COR-L47 (cell line): Measurements from ENCODE around the gene GRK1.

Experiments used
- DNase-seq: peaks from one replicate; lab custom pipeline; 2025; lab: John Stamatoyannopoulos, UW

Gene GRK1

GRCh38 chr13:113650275-113650674 lies 16.7 kb upstream of the GRK1 start:
- no peak for DNase-seq

- no peak for DNase-seq
Measured at GRCh38 chr13:113650731-113651148, 16.3 kb upstream of the GRK1 start.

GRCh38 chr13:113651511-113652403 lies 15.3 kb upstream of the GRK1 start:
- no peak for DNase-seq

- no peak for DNase-seq
Measured at GRCh38 chr13:113652404-113653263, 14.4 kb upstream of the GRK1 start.

GRCh38 chr13:113653264-113654174 lies 13.5 kb upstream of the GRK1 start:
- peak; percentile 93 for DNase-seq

GRCh38 chr13:113654175-113654560 lies 12.9 kb upstream of the GRK1 start:
- DNase-seq: peak; percentile 55

GRCh38 chr13:113654591-113655345 lies 12.3 kb upstream of the GRK1 start:
- no peak for DNase-seq

GRCh38 chr13:113655346-113656002 lies 11.5 kb upstream of the GRK1 start:
- DNase-seq: no peak

- DNase-seq: no peak
Measured at GRCh38 chr13:113656003-113656588, 10.9 kb upstream of the GRK1 start.

GRCh38 chr13:113656831-113657671 lies 10.0 kb upstream of the GRK1 start:
- peak; percentile 39 for DNase-seq

GRCh38 chr13:113657851-113658741 lies 8.9 kb upstream of the GRK1 start, which contains the start of gene ATP4B:
Gene ATP4B, minus strand, starts transcription at chr13:113658198. Its CDS starts 54 bp downstream, at chr13:113658144.
- no peak for DNase-seq

- DNase-seq: no peak
Measured at GRCh38 chr13:113658836-113659235, 8.2 kb upstream of the GRK1 start.

GRCh38 chr13:113659337-113659736 lies 7.7 kb upstream of the GRK1 start:
- no peak for DNase-seq

- no peak for DNase-seq
Measured at GRCh38 chr13:113660066-113660465, 7.0 kb upstream of the GRK1 start.

- no peak for DNase-seq
Measured at GRCh38 chr13:113661509-113661908, 5.5 kb upstream of the GRK1 start.

GRCh38 chr13:113663934-113664333 lies 3.1 kb upstream of the GRK1 start:
- DNase-seq: no peak

- DNase-seq: no peak
Measured at GRCh38 chr13:113664751-113665596, 2.0 kb upstream of the GRK1 start.
